Omental fat pad (tissue), 4 donors: ENCODE data around the gene SORCS2. TPM values are rescaled to one million over a fixed set of nuclear protein-coding genes. Genes with fewer than 3 reads are reported as not detected.
A peak's percentile ranks its signal among the peaks of the same experiment; 100 is the strongest.

ENCODE experiments used
- ATAC-seq: fragments of 150-250 bp; one replicate; pipeline ENCODE4 v1.9.1; 2016; ENCODE audit warnings: mild to moderate bottlenecking, moderate library complexity; ENCODE audit not compliant: low FRiP score
- DNase-seq: peaks from one replicate; pipeline ENCODE4 v3.0.0-alpha.2; 2019; ENCODE audit warnings: low spot score
- CTCF ChIP-seq, 3 donors: fragments of 450-650 bp; IDR thresholded peaks; one replicate each; pipeline ENCODE4 v1.5.1; 2016 to 2017; ENCODE audit warnings: antibody characterized with exemption in 3 of 3, mild to moderate bottlenecking in 3 of 3, moderate library complexity in 2 of 3
- total RNA-seq, 4 donors: library from RNA; depleted of rRNA; stranded (reverse); fragments of >200 nt; gene quantifications; one replicate each; pipeline ENCODE4 v1.1.0, GENCODE V29; 2016

The SORCS2 gene
- total RNA-seq, 4 donors from 2014 or later, result 0.63 to 4.6 (median 1.2) TPM

- TF ChIP-seq CTCF (IDR thresholded peaks at IDR 0.05), result no peak
- ATAC-seq (no peak), DNase-seq (no peak)
Observed at GRCh38 chr4:7189475-7190277, 2.7 kb upstream of the SORCS2 start.

DNA sequence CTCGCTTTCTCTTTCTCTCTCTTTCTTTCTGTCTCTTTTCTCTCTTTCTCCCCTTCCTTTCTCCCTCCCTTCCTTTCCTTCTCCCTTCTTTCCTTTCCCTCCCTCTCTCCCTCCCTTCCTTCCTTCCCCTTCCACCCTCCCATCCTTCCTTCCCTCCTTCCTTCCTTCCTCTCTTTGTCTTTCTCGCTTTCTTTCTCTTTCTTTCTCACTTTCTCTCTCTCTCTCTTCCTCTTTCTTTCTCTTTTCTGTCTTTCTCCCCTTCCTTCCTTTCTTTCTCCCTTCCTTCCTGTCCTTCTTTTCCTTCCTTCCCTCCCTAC lies 2.1 kb upstream of the SORCS2 start:
- TF ChIP-seq CTCF (IDR thresholded peaks at IDR 0.05), result no peak
- no peak for ATAC-seq
- DNase-seq, result no peak

DNA sequence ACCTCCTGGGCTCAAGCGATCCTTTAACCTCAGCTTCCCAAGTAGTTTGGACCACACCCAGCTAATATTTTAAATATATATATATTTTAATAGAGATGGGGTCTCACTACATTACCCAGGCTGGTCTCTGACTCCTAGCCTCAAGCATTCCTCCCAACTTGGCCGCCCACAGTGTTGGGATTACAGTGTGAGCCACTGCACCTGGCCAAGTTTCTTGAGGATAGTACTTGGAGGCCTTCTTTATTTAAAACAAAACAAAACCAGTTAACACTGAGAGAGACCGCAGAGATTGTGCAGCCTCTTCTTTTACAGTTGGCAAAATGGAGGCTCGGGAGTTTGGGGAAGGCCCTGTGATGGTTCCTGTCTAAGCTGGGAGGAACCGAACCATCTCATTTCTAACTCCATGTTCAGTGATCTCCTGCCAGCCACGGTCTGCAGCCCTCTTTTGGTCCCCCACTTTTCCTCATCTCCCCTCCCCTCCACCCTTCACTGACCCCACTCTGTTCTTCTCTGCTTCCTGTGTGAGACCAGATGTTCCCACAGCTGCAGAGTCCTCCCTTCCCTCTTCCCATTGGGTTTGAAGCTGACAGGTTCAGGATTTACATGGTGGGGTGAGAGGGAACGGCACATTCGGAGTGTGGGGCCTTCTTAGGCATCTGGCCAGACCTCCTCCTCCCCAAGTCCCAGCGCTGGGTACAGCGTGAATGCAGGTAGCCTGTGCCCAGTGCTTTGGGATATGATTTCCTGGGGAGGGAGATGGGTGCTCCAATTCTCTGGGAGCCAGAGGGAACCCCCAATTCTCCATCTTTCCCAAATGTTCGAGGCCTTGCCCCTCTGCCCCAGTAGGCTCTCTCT lies 1.4 kb upstream of the SORCS2 start:
- no peak for TF ChIP-seq CTCF (IDR thresholded peaks at IDR 0.05)
- DNase-seq (no peak), ATAC-seq (no peak)

- no peak for TF ChIP-seq CTCF (IDR thresholded peaks at IDR 0.05)
- DNase-seq (no peak), ATAC-seq (no peak)
Observed at GRCh38 chr4:7191546-7192251, 639 bp upstream of the SORCS2 start.

- ATAC-seq (peak; percentile 3), DNase-seq (no peak)
- no peak for TF ChIP-seq CTCF (IDR thresholded peaks at IDR 0.05)
Observed at GRCh38 chr4:7193030-7193958, 956 bp downstream of the SORCS2 start.
